Chondrocyte (in vitro differentiated cells): Measurements from ENCODE around the gene TLCD3B. TPM values are rescaled to one million over a fixed set of nuclear protein-coding genes. Genes with fewer than 3 reads are reported as not detected.
A peak's percentile ranks its signal among the peaks of the same experiment; 100 is the strongest.
"Not testable (repeated sequence)": the region's sequence is repeated elsewhere in the genome, so short reads cannot be mapped to it uniquely, and the experiment has no call there.

Experiments
- DNase-seq: peaks from one replicate; pipeline ENCODE4 v3.0.0; 2021; ENCODE audit warnings: mixed read lengths, low spot score
- H3K27ac Mint-ChIP-seq: one replicate; pipeline ENCODE4 v1.8.0; 2021; ENCODE audit warnings: mild to moderate bottlenecking, moderate library complexity, mixed read lengths; ENCODE audit not compliant: unreplicated experiment
- H3K27me3 Mint-ChIP-seq: 2 replicates; pipeline ENCODE4 v1.8.0; 2021; ENCODE audit warnings: low read depth, mixed read lengths
- H3K36me3 Mint-ChIP-seq: 2 replicates; pipeline ENCODE4 v1.8.0; 2021; ENCODE audit warnings: low read depth, mixed read lengths
- H3K4me1 Mint-ChIP-seq: 2 replicates; pipeline ENCODE4 v1.8.0; 2021; ENCODE audit warnings: low read depth, mild to moderate bottlenecking, mixed read lengths
- H3K4me3 Mint-ChIP-seq: one replicate; pipeline ENCODE4 v1.8.0; 2021; ENCODE audit warnings: mild to moderate bottlenecking, moderate library complexity, mixed read lengths; ENCODE audit not compliant: unreplicated experiment
- H3K9me3 Mint-ChIP-seq: 2 replicates; pipeline ENCODE4 v1.8.0; 2021; ENCODE audit warnings: low read depth, mixed read lengths
- CTCF ChIP-seq: fragments of 200-600 bp; sonication (generic); IDR thresholded peaks from 2 replicates; pipeline ENCODE4 v1.5.0; 2021; ENCODE audit warnings: antibody characterized with exemption, mild to moderate bottlenecking, moderate library complexity
- total RNA-seq: library from RNA; stranded (reverse); gene quantifications from 3 replicates; pipeline ENCODE4 v1.2.1, GENCODE V29; 2021

Gene TLCD3B
- total RNA-seq, 1 donor from 2014 or later: 0.77 TPM

- Mint-ChIP-seq H3K4me3 (no peak overlapping the region), H3K4me1 (peaks cover 22% of the 10 kb centered on the region), H3K36me3 (no peaks in the 10 kb centered on the region), H3K9me3 (no peaks in the 10 kb centered on the region), H3K27me3 (no peaks in the 10 kb centered on the region), H3K27ac (no peak overlapping the region)
- TF ChIP-seq CTCF: no peak
- no peak for DNase-seq
These were observed 18.8 kb upstream of the TLCD3B start for GRCh38 chr16:30049871-30050270.

DNA sequence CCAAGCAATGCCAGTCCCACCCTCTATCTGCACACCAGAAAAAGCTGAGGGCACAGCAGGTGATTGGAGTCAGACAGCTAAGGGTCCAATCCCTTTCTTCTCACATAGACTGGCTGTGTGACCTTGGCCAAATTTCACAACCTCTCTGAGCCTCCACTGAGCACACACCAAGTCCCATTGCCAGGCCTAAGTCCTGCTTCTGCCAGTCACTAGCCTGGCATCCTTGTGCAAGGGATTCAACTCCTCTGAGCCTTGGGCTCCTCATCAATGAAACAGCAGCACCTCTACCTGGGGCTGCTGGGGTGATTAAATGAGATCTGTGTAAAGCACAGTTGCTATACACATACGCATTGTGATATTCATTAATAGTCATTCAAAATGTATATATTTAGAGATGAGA, 15.5 kb upstream of the TLCD3B start:
- no peaks in the 10 kb centered on the region for H3K27me3 Mint-ChIP-seq
- peaks cover 7% of the 10 kb centered on the region for H3K4me1 Mint-ChIP-seq
- no peaks in the 10 kb centered on the region for H3K9me3 Mint-ChIP-seq
- DNase-seq: no peak
- H3K36me3 Mint-ChIP-seq: no peaks in the 10 kb centered on the region
- no peak for TF ChIP-seq CTCF
- no peak overlapping the region for H3K27ac Mint-ChIP-seq
- no peak overlapping the region for H3K4me3 Mint-ChIP-seq

DNA sequence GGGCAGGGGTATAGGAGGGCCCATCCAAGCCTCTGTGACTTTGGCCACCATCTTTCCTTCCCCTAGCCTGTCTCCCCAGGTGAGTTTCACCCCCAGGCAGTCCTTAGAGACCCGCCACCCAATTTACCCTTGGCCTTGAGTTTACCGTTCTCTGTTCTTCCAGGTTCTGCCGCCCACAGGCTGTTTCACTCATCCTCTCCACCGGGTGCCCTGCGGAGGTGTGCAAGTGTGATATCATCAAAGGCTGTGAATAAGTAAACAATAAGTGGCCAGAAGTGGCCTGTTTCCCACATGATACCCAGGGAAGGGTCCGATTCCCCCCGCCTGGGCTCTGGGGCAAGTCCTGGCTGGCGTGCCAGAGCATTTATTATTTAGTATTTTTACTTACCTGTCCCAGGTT, 15.1 kb upstream of the TLCD3B start:
- no peaks in the 10 kb centered on the region for H3K9me3 Mint-ChIP-seq
- H3K4me1 Mint-ChIP-seq: peaks cover 4% of the 10 kb centered on the region
- no peaks in the 10 kb centered on the region for H3K36me3 Mint-ChIP-seq
- H3K4me3 Mint-ChIP-seq: no peak overlapping the region
- TF ChIP-seq CTCF: no peak
- no peak for DNase-seq
- H3K27me3 Mint-ChIP-seq: no peaks in the 10 kb centered on the region
- H3K27ac Mint-ChIP-seq: no peak overlapping the region

DNA sequence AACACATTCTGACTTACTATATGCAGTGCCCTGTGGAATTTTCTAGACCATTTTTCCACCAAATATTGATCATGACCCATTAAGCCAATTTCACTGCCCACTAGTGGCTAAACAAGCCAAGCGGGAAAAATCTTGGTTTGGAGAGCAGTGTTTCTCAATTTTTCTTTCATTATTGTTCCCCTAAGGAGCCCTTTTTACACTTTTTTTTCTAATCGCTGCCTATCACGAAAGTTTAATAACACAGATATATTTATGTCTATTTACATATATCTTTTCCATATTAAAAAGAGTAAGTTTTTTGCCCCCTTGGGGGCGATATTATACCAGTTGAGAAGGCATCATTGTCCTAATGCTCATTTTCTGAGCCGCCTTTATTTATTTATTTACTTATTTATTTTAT, 10.8 kb upstream of the TLCD3B start:
- H3K4me1 Mint-ChIP-seq: no peaks in the 10 kb centered on the region
- no peaks in the 10 kb centered on the region for H3K9me3 Mint-ChIP-seq
- H3K27ac Mint-ChIP-seq: no peak overlapping the region
- TF ChIP-seq CTCF: peak; percentile 84
- H3K36me3 Mint-ChIP-seq: no peaks in the 10 kb centered on the region
- no peak overlapping the region for H3K4me3 Mint-ChIP-seq
- DNase-seq: no peak
- H3K27me3 Mint-ChIP-seq: peaks cover 6% of the 10 kb centered on the region

DNA sequence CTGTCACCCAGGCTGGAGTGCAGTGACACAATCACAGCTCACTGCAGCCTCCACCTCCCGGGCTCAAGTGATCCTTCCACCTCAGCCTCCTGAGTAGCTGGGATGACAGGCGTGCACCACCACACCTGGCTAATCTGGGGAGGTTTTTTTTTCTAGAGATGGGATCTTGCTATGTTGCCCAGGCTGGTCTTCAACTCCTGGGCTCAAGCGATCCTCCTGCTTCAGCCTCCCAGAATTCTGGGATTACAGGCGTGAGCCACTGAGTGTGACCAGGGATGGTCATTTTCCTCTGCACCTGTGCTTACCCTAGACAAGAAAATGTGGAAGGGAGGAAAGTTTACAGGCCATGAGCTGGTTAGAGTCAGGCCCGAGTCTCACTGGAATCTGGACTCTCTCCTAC, 9.6 kb upstream of the TLCD3B start:
- H3K4me3 Mint-ChIP-seq, H3K4me1 Mint-ChIP-seq, H3K36me3 Mint-ChIP-seq, H3K9me3 Mint-ChIP-seq, H3K27ac Mint-ChIP-seq, DNase-seq: not testable (repeated sequence)
- peaks cover 13% of the 10 kb centered on the region for H3K27me3 Mint-ChIP-seq

GRCh38 chr16:30040221-30040620, 9.2 kb upstream of the TLCD3B start:
- no peak overlapping the region for H3K27ac Mint-ChIP-seq
- no peak overlapping the region for H3K4me3 Mint-ChIP-seq
- H3K9me3 Mint-ChIP-seq: no peaks in the 10 kb centered on the region
- H3K4me1 Mint-ChIP-seq: no peaks in the 10 kb centered on the region
- no peaks in the 10 kb centered on the region for H3K36me3 Mint-ChIP-seq
- TF ChIP-seq CTCF: no peak
- no peak for DNase-seq
- peaks cover 16% of the 10 kb centered on the region for H3K27me3 Mint-ChIP-seq
